ENCODE data around the gene CDKAL1.
"Not testable (repeated sequence)": the region's sequence is repeated elsewhere in the genome, so short reads cannot be mapped to it uniquely, and the experiment has no call there.

Gene CDKAL1

GRCh38 chr6:20722455-20722854 lies 188.2 kb downstream of the CDKAL1 start:
- Histone ChIP-seq H3K27ac (replicated peaks) (no peak overlapping the region), H3K27me3 (ENCODE audit: insufficient read depth, poor library complexity, severe bottlenecking) (no peaks in the 10 kb centered on the region), H3K4me3 (replicated peaks; ENCODE audit: insufficient read depth, low read length) (no peak overlapping the region)
- no peak for TF ChIP-seq REST (IDR thresholded peaks at IDR 0.05; ENCODE audit: insufficient replicate concordance, low read depth)
- TF ChIP-seq SPI1 (IDR thresholded peaks at IDR 0.05; ENCODE audit: borderline replicate concordance, low read depth) = no peak
- no peak for TF ChIP-seq CTCF (IDR thresholded peaks at IDR 0.05; ENCODE audit: insufficient read depth, low read length)
- TF ChIP-seq GABPA (IDR thresholded peaks at IDR 0.05; ENCODE audit: low read depth) = no peak
- no peak for TF ChIP-seq POLR2AphosphoS5 (IDR thresholded peaks at IDR 0.05; ENCODE audit: low read depth)
- DNase-seq (ENCODE audit: low read depth in 1 of 2, low spot score in 1 of 2) = no peak

- TF ChIP-seq CTCF (IDR thresholded peaks at IDR 0.05; ENCODE audit: insufficient read depth, low read length) = no peak
- no peak for TF ChIP-seq POLR2AphosphoS5 (IDR thresholded peaks at IDR 0.05; ENCODE audit: low read depth)
- no peak for TF ChIP-seq REST (IDR thresholded peaks at IDR 0.05; ENCODE audit: insufficient replicate concordance, low read depth)
- TF ChIP-seq GABPA (IDR thresholded peaks at IDR 0.05; ENCODE audit: low read depth) = no peak
- no peak for TF ChIP-seq SPI1 (IDR thresholded peaks at IDR 0.05; ENCODE audit: borderline replicate concordance, low read depth)
- Histone ChIP-seq H3K4me3 (replicated peaks; ENCODE audit: insufficient read depth, low read length) (no peak overlapping the region), H3K27me3 (ENCODE audit: insufficient read depth, poor library complexity, severe bottlenecking) (no peaks in the 10 kb centered on the region), H3K27ac (replicated peaks) (no peak overlapping the region)
- no peak for DNase-seq (ENCODE audit: low read depth in 1 of 2, low spot score in 1 of 2)
These were observed 189.0 kb downstream of the CDKAL1 start for GRCh38 chr6:20723236-20723635.

GRCh38 chr6:20724443-20725190 lies 190.4 kb downstream of the CDKAL1 start:
- no peak for TF ChIP-seq GABPA (IDR thresholded peaks at IDR 0.05; ENCODE audit: low read depth)
- TF ChIP-seq POLR2AphosphoS5 (IDR thresholded peaks at IDR 0.05; ENCODE audit: low read depth) = no peak
- no peak for TF ChIP-seq REST (IDR thresholded peaks at IDR 0.05; ENCODE audit: insufficient replicate concordance, low read depth)
- no peak for TF ChIP-seq CTCF (IDR thresholded peaks at IDR 0.05; ENCODE audit: insufficient read depth, low read length)
- TF ChIP-seq SPI1 (IDR thresholded peaks at IDR 0.05; ENCODE audit: borderline replicate concordance, low read depth) = no peak
- no peak overlapping the region for H3K27ac ChIP-seq (replicated peaks)
- no peaks in the 10 kb centered on the region for H3K27me3 ChIP-seq (ENCODE audit: insufficient read depth, poor library complexity, severe bottlenecking)
- no peak overlapping the region for H3K4me3 ChIP-seq (replicated peaks; ENCODE audit: insufficient read depth, low read length)
- DNase-seq (ENCODE audit: low read depth in 1 of 2, low spot score in 1 of 2) = no peak

- not testable (repeated sequence) for DNase-seq (ENCODE audit: low read depth in 1 of 2, low spot score in 1 of 2); H3K4me3 ChIP-seq (replicated peaks; ENCODE audit: insufficient read depth, low read length); H3K27ac ChIP-seq (replicated peaks); H3K27me3 ChIP-seq (ENCODE audit: insufficient read depth, poor library complexity, severe bottlenecking)
These were observed 191.0 kb downstream of the CDKAL1 start for GRCh38 chr6:20725235-20725634.
